GM21576 (cell line): ENCODE measurements around the gene GPC6.
"Not testable (repeated sequence)": the region's sequence is repeated elsewhere in the genome, so short reads cannot be mapped to it uniquely, and the experiment has no call there.

Experiments
- ATAC-seq: cut with Tn5 transposase; IDR thresholded peaks from one replicate; pipeline ENCODE4 v1.9.1; 2021; ENCODE audit warnings: mild to moderate bottlenecking, moderate library complexity; ENCODE audit not compliant: unreplicated experiment

GPC6 gene

DNA sequence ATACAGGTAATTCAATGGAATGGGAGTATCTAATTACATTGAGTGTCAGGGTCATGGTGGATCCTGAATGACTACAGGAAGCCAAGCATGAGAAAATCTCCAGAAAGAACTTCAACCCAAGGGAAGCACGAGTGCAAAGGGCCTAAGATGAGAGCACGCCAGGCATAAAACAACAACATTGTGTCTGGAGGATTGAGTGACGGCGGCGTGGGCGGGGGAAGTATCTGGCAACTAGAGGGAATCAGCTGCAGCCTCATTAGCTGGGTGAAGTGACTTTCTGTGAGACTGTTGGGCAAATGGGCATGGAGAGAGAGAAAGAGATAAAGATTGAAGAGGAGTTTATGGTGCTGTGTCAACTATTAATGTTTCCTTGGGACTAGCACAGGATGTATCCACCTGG lies 194.3 kb downstream of the GPC6 start:
- ATAC-seq, result no peak

GRCh38 chr13:93422980-93423543 lies 196.5 kb downstream of the GPC6 start:
- no peak for ATAC-seq

DNA sequence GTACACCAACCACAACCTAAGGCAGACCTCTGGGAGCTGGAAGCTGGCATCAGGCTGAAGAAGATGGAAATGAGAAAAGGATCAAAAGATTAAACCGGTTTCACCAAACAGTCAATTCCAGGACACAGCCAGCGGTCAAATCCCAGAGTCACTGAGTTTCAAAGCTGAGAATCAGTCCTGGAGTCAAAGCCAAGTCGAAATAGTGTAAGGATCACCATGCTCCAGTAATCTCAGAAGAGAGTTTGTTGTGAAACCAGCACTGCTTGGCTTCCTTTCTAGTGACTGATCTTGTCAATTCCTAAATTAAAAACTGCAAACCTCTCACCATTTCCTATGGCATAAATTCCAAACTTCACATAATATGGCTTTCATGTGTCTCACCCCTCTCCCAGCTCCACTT lies 198.8 kb downstream of the GPC6 start:
- no peak for ATAC-seq

DNA sequence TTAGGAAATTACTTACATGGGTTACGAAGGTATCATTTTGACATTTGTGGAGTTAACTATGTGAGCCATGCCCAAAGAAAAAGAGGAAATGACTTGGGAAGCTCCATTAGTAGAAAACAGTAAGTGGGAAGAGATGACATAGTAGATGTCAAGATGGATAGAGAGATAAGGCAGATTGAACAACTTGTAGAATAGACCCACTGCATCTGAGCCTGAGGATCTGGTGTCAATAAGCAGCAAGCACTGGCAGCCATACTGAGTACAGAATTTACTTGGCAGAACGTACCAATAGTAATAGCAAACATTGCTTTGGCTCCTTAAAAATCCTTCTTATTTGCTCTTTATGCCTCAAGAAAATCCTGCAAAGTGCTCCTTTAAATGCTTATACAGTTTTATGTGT lies 203.8 kb downstream of the GPC6 start:
- no peak for ATAC-seq

- ATAC-seq, result no peak
These were observed 209.0 kb downstream of the GPC6 start for GRCh38 chr13:93435651-93436050.

DNA sequence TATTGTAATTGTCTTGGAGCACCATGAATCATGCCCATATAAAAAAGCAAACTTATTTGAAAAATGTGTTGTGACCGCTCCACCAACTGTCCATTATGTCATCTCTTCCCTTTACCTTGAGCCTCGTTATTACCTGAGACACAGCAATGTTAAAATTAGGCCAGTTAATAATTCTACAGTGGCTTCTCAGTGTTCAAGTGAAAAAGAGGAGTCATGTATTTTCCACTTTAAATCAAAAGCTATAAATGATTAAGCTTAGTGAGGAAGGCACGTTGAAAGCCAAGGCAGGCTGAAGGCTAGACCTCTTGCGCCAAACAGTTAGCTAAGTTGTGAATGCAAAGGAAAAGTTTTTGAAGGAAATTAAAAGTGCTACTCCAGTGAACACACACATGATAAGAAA lies 210.5 kb downstream of the GPC6 start:
- no peak for ATAC-seq

DNA sequence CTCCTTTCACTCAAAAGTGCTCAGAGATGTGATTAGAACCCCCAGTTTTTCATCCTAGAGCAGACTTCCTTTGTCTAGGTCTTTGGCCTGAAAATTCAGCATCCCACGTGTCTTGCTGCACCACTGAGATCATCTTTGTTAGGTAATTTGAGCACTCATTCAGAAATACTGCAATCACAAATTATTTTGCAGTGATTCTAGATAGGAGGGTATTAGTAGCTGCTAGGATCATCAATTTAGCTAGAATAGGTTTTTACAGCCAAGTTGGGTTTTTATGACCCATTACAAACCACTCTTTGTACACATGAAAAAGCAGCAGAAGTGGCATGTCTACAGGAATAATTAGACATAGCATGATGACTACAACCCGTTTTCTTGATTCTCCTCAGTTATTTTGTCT lies 219.6 kb downstream of the GPC6 start:
- ATAC-seq, result no peak

DNA sequence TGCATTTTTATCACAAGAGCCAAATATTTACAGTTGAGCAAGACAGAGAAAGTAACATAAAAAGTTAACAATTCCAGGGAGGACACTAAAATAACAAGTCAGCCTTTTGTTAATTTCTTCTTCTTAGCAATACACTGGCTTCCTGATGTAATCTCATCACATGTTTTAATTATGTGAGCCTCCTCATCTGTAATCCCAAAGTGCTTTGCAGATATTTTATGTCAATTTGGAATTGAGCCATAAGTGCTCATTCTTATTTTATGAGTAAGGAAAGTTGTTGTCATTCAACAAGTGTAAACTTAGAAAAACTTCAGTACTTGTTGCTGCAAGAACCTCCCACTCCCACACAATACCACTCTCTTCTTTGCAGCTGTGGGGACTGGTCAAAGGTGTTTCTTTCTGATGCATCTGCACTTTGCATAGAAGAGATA lies 223.6 kb downstream of the GPC6 start:
- ATAC-seq, result no peak

DNA sequence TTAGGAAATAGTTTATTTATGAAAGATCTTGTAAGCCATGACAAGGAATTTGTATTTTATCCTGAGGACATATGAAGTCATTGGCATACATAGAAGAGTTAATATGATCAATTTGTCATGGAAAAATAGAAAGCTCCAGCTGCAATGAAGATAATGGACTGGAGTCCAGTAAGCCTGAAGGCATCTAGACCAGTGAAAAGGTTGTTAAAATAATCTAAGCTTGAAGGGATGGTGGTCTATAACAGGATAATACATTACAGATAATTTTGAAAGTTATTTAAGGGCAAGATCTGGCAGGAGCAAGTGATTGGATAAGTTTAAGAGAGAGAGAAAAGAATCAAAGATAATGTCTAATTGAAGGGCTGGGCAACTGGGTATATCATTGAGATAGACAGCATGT lies 224.2 kb downstream of the GPC6 start:
- no peak for ATAC-seq

DNA sequence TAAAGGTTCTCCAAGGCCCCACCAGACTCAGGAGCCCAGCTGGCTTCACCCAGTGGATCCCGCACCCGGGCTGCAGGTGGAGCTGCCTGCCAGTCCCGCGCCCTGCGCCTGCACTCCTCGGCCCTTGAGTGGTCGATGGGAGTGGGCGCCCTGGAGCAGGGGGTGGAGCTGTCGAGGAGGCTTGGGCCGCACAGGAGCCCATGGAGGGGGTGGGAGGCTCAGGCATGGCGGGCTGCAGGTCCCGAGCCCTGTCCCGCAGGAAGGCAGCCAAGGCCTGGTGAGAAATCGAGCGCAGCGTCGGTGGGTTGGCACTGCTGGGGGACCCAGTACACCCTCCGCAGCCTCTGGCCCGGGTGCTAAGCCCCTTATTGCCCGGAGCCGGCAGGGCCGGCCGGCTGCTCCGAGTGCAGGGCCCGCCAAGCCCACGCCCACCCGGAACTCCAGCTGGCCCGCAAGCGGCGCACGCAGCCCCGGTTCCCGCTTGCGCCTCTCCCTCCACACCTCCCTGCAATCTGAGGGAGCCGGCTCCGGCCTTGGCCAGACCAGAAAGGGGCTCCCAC lies 228.1 kb downstream of the GPC6 start:
- not testable (repeated sequence) for ATAC-seq

DNA sequence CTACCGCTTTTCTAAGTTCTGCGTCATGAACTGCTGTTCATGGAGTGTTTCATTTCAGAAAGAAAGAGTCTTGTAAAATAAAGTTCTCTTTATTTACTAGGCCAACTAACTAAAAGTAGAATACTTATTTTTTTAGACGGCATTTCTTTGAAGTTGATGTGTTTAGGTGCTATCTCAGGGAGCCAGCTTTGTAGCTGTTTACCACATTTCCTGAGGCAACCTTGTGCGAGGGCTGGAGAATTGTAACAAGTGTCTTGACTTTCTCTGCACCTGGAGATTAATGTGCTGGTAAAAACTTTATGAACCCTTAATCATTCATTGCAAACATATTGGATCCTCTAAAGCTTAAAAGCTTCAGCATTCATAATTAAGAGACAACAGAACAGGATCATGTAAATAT lies 229.3 kb downstream of the GPC6 start:
- ATAC-seq, result no peak

- ATAC-seq, result no peak
These were observed 233.4 kb downstream of the GPC6 start for GRCh38 chr13:93460005-93460404.

- no peak for ATAC-seq
These were observed 235.5 kb downstream of the GPC6 start for GRCh38 chr13:93462151-93462550.

- no peak for ATAC-seq
These were observed 240.0 kb downstream of the GPC6 start for GRCh38 chr13:93466502-93467036.

DNA sequence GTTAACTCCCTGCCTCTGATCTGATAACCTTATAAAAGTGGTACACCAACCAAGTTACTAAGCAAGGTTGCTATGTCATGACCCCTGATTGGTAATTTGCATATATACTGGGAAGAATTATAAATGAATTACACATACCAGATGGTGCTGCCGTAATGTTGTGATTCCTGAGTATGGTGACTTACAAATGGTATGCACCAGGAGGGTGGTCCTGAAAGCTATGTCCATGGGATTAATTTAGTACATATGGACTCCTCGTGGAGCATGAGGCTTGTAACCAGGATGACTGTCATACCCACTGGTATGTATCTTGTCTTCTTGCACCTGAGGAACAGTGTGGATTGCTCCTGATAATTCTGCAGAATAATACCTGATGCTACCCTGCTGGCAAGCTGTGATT lies 240.6 kb downstream of the GPC6 start:
- no peak for ATAC-seq

- ATAC-seq, result no peak
These were observed 241.8 kb downstream of the GPC6 start for GRCh38 chr13:93468433-93468832.

- ATAC-seq, result no peak
These were observed 245.7 kb downstream of the GPC6 start for GRCh38 chr13:93472296-93472695.

GRCh38 chr13:93472814-93473296 lies 246.2 kb downstream of the GPC6 start:
- ATAC-seq, result no peak

- no peak for ATAC-seq
These were observed 247.0 kb downstream of the GPC6 start for GRCh38 chr13:93473441-93474270.

GRCh38 chr13:93476175-93476574 lies 249.6 kb downstream of the GPC6 start:
- no peak for ATAC-seq

- ATAC-seq, result no peak
These were observed 250.6 kb downstream of the GPC6 start for GRCh38 chr13:93477238-93477637.

DNA sequence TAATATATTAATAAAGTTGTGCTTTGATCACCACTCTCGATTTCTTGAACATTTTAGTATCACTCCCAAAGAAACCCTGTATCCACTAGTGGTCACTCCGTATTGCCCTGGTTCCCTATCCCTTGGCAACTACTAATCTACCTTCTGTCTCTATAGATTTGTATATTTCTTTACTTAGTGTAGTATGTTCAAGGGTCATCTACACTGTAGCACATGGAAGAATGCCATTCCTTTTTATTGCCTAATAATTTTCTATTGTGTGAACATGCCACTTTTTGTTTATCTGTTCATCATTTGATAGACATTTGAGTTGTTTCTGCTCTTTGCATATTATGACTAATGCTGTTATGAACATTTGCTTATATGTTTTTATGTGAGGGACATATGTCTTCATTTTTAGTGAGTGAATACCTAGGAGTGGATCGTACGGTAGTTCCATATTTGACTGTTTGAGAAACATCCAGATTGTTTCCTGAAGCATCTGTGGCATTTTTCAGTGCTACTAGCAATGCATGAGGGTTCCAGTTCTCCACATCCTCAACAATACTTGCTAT lies 254.0 kb downstream of the GPC6 start:
- ATAC-seq, result no peak
